HG03558 (cell line): ENCODE measurements around the gene PRL.

Source experiments
- ATAC-seq: cut with Tn5 transposase; IDR thresholded peaks from one replicate; pipeline ENCODE4 v1.9.1; 2021; ENCODE audit warnings: moderate number of reproducible peaks; ENCODE audit not compliant: unreplicated experiment; ENCODE audit errors: extremely low read depth

The PRL gene

GRCh38 chr6:22296067-22296466 is 769 bp downstream of the PRL start:
- no peak for ATAC-seq

GRCh38 chr6:22295145-22295544 is 1.7 kb downstream of the PRL start:
- ATAC-seq = no peak

- no peak for ATAC-seq
Observed at GRCh38 chr6:22294301-22294700, 2.5 kb downstream of the PRL start.

GRCh38 chr6:22290045-22290444 is 6.8 kb downstream of the PRL start:
- no peak for ATAC-seq

- ATAC-seq = no peak
Observed at GRCh38 chr6:22288721-22289120, 8.1 kb downstream of the PRL start.

GRCh38 chr6:22284666-22285065 is 12.2 kb downstream of the PRL start:
- no peak for ATAC-seq

- no peak for ATAC-seq
Observed at GRCh38 chr6:22281341-22282085, 15.3 kb downstream of the PRL start.

- ATAC-seq = no peak
Observed at GRCh38 chr6:22279427-22279826, 17.4 kb downstream of the PRL start.

GRCh38 chr6:22271081-22271480 is 25.8 kb downstream of the PRL start:
- no peak for ATAC-seq

GRCh38 chr6:22263748-22264147 is 33.1 kb downstream of the PRL start:
- no peak for ATAC-seq

GRCh38 chr6:22254886-22255285 is 42.0 kb downstream of the PRL start:
- ATAC-seq = no peak

GRCh38 chr6:22253955-22254655 is 42.7 kb downstream of the PRL start:
- no peak for ATAC-seq

GRCh38 chr6:22251348-22251747 is 45.5 kb downstream of the PRL start:
- no peak for ATAC-seq

- no peak for ATAC-seq
Observed at GRCh38 chr6:22250486-22250885, 46.4 kb downstream of the PRL start.

GRCh38 chr6:22249711-22250350 is 47.0 kb downstream of the PRL start:
- ATAC-seq = no peak

GRCh38 chr6:22248513-22249308 is 48.1 kb downstream of the PRL start:
- ATAC-seq = no peak

- no peak for ATAC-seq
Observed at GRCh38 chr6:22247916-22248482, 48.8 kb downstream of the PRL start.

- no peak for ATAC-seq
Observed at GRCh38 chr6:22240025-22240424, 56.8 kb downstream of the PRL start.

- no peak for ATAC-seq
Observed at GRCh38 chr6:22239261-22239921, 57.4 kb downstream of the PRL start.

GRCh38 chr6:22238861-22239260 is 58.0 kb downstream of the PRL start:
- no peak for ATAC-seq
